Stimulated activated CD4-positive, alpha-beta T cell treated with anti-CD3 and anti-CD28 coated beads, Interleukin-1b, Interleukin-23, amount 100 ng/mL, for 24 hours (primary cell): ENCODE measurements around the gene LRP1B.
"Not testable (repeated sequence)": the region's sequence is repeated elsewhere in the genome, so short reads cannot be mapped to it uniquely, and the experiment has no call there.

Experiments used
- DNase-seq, 4 experiments: peaks; one replicate each; pipeline ENCODE4 v3.0.0-alpha.2; 2020; ENCODE audit warnings: low read depth in 4 of 4, low spot score in 1 of 4

LRP1B gene

DNA sequence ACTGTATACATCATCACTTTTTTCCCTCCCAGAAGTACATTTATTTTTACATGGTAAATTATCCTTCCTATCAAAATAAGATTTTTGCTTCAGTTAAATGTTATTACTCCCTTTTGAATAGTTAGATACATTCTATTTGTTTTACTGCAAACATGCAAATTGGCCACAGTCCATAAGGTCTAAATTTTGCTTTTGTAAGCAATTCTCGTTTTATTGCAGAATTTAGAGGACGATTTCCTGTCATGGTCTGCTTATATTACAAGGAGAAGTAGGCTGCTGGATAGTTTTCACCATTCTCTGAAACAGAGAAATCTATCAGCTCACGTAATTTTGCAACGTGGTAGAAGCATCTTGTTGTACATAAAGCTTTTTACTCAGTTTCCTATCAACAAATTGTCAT lies 1632.5 kb downstream of the LRP1B start:
- no peak for DNase-seq

- DNase-seq, result no peak
Observed at GRCh38 chr2:140496714-140497113, 1634.1 kb downstream of the LRP1B start.

DNA sequence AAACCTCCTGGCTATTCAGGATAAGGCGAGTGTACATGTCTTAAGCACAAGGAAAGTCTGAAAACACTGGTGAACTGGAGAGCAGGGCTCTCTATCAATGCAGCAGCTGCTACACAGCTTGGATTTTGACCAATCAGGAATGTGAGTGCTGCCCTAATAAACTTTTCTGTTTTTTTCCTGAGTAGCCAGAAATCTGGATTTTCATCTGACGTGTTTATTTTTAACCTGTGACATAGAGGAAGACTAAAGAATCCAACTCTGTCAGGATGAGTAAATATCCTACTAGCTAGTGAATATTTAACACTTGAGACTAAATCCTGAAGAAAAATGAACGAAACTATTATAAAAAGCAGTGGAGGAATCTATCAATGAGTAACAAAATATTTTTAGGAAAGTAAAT lies 1638.9 kb downstream of the LRP1B start:
- no peak for DNase-seq

DNA sequence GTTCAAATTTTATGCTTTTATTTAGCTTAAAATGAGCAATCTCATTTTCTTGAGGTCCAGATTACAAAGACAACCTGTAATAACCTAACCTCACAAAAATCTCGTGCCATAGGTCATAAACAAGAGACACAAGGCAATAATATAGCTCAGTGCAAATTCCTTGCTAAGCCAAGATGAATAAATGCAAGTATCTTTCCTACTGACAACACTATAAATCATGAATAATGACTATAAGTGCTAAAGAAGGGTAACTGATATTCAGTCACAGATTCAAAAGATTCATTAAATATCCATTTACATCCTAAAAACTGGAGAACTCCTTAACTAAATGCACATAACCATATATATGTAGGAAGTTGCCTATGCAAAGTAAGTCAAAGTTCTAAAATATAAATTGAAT lies 1641.6 kb downstream of the LRP1B start:
- no peak for DNase-seq

DNA sequence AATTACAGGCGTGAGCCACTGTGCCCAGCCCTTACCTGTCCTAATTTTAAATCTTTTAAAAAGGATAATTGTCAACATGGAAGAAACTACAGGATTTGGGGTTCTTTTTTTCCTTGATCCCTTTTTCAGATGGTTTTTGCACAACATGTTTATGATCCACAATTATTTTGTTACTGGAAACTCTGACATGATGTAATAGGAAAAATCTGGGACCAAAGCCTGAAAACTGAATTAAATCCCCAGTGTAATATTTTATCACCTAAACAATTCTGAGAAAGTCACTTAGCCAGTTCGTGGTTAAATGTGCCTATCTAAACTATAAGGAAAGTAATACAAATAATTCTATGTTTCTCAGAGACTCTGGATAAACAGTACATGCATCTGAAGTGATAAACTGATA lies 1649.7 kb downstream of the LRP1B start:
- no peak for DNase-seq

- no peak for DNase-seq
Observed at GRCh38 chr2:140473851-140474250, 1657.0 kb downstream of the LRP1B start.

GRCh38 chr2:140472676-140473075 lies 1658.1 kb downstream of the LRP1B start:
- DNase-seq, result no peak

DNA sequence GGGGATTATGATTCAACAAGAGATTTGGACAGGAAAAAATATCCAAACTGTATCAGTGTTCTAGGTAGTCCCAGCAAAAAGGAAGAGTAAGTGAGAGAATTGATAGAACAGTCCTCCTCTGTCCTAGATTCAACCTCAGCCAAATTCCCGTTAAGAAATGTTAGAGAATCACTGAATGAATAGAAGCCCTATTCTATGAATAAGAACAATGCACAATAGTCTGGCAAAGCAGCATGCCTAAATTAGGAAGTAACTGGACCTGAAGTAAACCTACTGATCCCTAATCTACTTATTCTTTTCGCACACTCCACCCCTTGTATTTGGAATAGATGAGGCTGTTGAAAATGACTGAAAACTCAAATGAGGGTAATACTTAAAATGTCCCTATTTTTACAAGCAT lies 1665.5 kb downstream of the LRP1B start:
- DNase-seq, result no peak

- no peak for DNase-seq
Observed at GRCh38 chr2:140462990-140463389, 1667.8 kb downstream of the LRP1B start.

GRCh38 chr2:140457483-140457882 lies 1673.3 kb downstream of the LRP1B start:
- no peak for DNase-seq

DNA sequence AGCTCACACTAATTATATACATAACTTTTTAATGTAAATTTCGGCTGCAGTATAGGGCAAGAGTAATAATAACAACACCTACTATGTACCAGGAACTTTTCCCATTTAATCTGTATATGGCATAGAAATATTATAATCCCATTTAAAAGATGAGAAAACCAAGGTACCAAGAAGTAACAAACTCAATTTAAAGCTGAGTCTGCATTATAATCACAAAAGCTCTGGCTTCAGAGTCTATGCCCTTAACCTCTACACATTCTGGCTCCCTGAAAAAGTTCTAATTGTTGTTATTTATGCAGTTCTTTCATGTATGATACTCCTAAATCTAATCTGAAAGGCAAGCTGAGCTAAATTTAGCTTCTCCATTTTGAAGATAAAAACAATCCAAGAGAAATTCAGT lies 1675.5 kb downstream of the LRP1B start:
- DNase-seq, result no peak

- no peak for DNase-seq
Observed at GRCh38 chr2:140454717-140455116, 1676.1 kb downstream of the LRP1B start.

DNA sequence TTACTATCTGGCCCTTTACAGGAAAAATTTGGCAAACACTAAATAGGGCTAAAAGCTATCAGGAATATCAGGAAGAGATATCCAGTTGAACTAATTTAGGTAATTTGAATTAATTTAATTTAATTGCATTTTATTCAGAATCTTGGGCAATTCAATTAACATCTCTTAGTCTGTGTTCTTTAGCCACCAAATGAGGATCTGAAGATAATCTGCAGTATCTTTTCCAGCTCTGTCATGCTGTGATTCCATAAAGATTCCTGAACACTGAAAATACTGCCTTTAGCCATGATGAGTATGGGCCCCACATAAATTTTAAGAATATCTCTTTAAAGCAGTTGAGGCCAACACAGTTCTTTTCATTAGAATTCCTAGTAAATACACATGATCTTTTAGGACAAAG lies 1679.5 kb downstream of the LRP1B start:
- DNase-seq, result no peak

GRCh38 chr2:140442319-140442718 lies 1688.5 kb downstream of the LRP1B start:
- DNase-seq, result no peak

DNA sequence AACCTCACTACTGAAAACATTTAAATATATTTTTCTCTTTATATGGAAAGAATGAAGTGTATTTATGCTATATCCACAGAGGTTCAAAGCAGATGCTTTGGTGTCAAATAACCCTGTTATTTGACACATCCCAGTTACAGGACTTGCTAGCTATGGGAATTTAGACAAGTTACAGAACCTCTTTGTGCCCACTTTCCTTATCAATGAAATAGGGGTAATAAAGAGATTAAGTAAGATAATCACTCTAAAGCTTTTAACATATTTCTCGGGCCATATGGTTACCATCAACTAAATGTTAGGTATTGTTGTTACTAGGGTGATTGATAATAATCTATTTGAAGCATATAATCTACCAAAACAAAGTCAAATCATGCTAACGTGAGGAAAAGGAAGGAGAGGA lies 1690.0 kb downstream of the LRP1B start:
- no peak for DNase-seq

- DNase-seq, result no peak
Observed at GRCh38 chr2:140436936-140437335, 1693.9 kb downstream of the LRP1B start.

- DNase-seq, result not testable (repeated sequence)
Observed at GRCh38 chr2:140427033-140427432, 1703.8 kb downstream of the LRP1B start.

GRCh38 chr2:140424471-140424870 lies 1706.3 kb downstream of the LRP1B start:
- DNase-seq, result no peak

- no peak for DNase-seq
Observed at GRCh38 chr2:140422759-140423158, 1708.1 kb downstream of the LRP1B start.

DNA sequence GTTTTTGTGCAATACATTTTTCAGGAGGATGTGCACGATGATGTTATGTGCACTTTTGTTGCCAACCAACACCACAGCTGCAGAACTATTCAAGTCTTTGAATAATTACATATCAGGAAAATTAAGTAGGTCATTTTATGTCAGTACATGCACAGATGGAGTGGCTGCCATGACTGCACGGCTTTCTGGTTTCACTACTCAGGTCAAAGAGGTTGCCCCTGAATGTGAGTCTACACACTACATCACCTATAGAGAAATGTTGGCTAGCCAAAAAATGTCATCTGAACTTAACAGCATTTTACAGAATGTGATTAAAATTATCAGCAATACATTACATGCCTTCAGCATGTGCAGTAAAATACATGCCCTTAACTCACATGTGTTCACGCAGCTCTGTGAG lies 1713.3 kb downstream of the LRP1B start:
- no peak for DNase-seq

GRCh38 chr2:140416577-140416976 lies 1714.2 kb downstream of the LRP1B start:
- no peak for DNase-seq

DNA sequence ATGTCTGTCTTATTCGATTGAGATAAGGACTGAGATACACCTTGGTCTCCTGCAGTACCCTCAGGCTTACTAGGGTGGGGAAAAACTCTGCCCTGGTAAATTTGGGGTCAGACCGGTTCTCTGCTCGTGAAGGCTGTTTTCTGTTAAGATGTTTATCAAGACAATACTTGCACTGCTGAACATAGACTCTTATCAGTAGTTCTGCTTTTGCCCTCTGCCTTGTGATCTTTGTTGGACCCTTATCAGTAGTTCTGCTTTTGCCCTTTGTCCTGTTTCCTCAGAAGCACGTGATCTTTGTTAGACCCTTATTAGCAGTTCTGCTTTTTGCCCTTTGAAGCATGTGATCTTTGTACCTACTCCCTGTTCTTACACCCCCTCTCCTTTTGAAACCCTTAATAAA lies 1715.8 kb downstream of the LRP1B start:
- DNase-seq, result not testable (repeated sequence)

GRCh38 chr2:140410695-140411094 lies 1720.1 kb downstream of the LRP1B start:
- no peak for DNase-seq

DNA sequence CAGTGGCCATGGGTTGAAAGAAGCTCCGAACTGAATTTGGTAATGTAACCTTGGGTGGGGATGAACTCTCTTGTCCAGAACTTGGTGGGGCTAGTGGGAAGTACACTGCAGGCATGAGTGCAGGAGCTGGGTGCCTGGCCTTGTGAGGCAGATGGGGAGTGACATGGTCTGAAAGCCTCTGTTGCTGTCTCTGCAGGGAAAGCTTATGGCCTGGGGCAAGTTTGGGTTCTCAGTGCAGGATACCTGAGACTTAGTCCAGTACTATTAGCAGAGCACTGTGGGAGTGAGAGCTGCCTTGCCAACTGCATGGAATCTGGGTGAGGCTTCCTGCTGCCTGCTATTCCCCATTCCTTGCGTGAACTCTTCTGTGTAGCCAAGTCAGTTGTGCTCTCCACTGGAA lies 1729.8 kb downstream of the LRP1B start:
- DNase-seq, result no peak
